ENCODE results near the gene RAMP3.
"Not testable (repeated sequence)": the region's sequence is repeated elsewhere in the genome, so short reads cannot be mapped to it uniquely, and the experiment has no call there.

Gene RAMP3

DNA sequence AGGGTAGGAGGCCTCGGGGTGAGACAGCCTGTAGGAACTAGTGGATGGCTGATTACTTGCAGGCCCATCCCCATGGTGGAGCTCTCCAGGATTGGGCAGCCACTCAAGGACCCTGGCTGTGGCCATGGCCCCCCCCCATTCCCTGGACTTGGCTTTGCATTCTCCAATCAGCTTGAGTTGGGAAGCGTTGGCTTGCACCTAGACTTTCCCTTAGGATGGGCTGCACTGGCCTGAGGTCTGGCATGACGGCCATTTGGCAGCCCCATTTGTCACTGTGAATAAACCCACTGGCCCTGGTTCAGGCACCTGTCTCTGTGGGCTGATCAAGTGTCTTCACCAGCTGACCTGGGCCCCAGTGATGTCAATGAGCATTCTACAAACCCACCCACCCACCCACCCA lies 41.4 kb downstream of the RAMP3 start:
- no peak for DNase-seq

DNA sequence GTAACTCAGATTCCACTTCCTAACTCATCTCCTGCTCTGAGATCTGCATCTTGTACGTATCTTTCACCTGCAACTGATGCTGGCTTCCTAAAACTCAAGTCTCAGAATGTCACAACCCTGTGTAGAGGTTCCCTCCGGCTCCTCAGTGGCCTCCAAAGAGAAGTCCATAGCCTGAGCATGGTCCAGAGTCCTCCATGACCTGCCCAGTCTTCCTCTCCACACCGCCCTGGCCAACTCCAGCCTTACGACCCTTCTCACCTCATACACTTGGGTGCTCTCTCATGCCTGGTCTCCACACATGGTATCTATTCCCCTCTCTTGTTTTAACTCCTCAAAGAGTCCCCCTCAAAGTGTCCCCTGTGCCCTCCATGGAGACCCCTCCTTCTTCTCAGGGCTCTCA lies 41.9 kb downstream of the RAMP3 start:
- DNase-seq = no peak

DNA sequence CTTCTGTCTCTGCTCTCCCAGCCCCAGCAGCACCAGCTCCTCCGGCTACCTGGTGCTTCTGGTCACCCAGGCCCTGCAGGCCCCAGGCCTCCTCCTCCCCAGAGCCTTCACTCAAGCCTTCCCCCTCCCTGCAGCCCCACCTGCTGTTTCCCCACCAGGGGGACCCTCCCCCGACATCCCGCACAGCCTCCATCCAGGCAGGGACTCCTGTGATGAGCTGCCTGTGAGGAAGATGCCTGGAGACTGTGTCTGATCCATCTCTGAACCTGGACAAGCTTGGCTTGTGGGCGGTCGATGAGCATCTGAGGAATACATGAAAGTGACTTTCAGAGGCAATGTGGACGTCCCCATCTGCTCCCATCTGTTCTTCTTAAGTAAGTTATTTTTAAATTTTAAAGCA lies 45.0 kb downstream of the RAMP3 start:
- no peak for DNase-seq

DNA sequence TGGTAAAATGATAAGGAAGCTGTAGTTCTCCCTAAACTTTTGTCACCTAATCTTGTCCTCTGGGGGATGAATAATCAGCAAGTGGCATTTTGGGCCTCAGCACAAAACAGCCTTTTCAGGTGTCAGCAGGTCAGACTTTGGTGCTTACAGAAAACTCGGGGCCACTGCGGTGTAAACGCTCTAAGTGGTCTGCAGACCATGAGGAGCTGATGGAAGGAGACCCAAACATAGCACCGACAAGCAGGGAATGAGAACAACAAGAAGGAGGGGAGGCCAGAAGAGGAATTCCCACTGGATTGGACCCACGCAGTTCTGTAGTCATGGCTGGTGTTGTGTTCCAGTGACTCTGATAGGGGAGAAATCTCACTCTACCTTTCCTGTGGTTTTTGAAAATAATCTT lies 45.4 kb downstream of the RAMP3 start:
- DNase-seq = no peak

DNA sequence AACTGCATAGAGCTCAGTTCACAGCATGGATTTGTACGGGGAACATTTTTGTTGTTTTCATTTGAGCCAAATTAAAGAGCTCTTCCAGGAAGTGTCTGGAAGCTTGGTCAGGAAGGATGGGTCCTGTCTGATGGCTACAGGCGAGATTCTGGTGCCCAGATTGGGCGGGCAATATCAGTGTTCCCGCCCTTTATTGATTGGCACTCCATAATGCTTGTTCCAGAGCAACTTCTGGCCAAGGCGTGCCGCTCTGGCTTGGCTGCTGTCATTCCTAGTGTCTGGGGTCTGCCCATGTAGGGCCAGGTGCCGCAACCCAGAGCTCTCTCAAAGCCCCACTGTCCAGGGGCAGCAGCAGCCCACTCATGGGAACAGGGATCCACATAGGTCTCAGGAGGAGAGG lies 45.9 kb downstream of the RAMP3 start:
- DNase-seq = no peak

DNA sequence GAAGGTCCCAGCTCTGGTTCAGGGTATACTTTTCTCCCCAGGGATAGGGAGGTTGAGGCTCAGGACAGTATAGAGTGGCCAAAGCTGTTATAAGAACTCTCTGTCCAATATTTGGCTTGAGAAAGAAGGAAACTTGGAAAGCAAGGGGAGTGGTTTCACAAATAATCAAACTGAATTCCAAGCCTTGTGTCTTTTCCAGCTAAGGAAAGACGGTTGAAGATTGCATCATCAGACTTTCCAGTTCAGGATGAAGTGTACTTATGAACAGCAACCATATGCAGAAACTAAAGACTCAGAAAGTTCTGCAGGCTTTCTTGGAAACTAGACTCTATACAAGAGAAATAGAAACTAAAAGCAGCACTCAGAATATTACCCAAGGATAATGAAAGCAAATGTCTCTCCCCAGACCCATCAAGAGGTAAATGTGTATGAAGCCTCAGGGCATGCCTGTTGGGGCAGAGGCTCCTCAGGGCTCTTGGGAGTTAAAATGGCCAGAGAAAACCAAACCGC lies 46.4 kb downstream of the RAMP3 start:
- no peak for DNase-seq

DNA sequence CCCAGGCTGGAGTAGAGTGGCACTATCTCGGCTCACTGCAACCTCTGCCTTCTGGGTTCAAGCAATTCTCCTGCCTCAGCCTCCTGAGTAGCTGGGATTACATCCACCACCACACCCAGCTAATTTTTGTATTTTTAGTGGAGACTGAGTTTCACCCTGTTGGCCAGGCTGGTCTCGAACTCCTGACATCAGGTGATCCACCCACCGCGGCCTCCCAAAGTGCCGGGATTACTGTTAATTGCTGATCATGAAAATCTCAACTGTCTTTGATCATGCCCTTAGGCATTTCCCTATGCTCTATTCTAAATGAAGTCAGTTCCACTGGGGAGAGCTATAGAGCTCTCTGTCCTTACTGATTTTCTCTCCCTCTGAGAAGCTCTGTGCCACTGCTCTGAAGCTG lies 48.7 kb downstream of the RAMP3 start:
- not testable (repeated sequence) for DNase-seq

DNA sequence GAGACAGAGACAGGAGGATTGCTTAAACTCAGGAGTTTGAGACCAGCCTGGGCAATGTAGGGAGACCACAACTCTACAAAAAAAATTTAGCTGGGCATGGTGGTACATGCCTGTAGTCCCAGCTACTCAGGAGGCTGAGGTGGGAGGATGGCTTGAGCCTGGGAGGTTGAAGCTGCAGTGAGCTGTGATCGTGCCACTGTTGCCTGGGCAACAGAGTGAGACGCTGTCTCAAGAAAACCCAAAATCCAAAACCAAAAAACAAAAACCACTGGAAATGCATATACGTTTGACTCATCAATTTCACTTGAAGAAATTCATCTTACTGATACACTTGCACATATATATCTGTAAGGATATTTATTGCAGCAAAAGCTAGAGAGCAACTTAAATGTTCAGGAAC lies 52.3 kb downstream of the RAMP3 start:
- DNase-seq = not testable (repeated sequence)

DNA sequence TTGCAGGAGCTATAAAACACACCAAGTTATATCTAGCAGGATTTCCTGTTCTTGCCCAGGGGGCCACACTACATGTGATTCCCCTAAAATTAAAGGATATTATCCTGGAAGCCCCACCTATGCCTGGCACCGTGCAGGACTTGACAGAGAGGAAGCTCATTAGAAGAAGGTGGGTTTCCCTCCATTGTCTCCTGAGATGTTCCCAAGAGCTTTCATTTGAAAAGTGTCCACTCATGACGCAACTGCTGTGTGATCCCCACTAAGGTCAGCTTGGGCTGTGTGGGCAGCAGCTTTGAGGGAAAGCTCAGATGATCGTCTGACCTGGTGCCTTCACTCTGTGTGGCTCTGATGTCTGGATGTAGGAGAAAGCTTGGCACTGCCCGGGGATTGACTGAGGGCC lies 53.5 kb downstream of the RAMP3 start:
- no peak for DNase-seq

DNA sequence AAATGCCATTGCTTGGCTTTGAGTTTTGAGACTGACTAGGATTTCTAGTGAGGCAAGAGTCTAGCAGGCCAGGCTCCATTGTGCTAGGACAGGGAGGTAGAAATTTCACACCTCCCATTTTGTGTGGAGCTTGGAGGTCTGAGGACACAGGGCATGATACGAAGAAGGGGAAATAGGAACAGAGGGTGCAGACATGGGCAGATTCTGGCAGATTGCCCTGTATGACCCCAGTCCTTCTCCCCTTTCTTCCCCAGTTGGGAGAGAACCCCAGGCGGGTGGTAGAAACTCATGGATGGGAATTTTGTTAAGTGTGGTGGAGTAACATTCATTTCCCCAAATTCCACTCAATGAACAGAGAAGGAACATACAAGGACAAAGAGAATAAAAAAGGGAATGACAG lies 54.4 kb downstream of the RAMP3 start:
- DNase-seq = no peak

DNA sequence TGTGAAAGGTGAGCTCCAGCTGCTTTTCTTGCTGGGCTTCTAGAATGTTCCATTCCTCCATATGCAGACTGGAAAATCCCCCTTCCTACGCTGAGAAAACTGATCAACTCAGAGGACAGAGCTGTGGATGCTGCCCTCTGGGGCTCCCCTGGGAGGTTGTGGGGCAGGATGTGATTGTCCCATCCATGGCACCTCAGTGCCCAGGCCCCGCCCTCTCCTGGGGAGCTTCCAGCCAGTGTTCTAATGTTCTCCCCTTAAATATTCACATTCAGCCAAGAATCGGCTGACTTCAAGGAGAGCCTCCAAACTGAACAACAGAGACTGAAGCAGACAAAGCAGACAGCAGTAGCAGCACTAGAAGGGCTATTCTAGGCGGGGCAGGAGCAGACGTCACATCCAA lies 55.0 kb downstream of the RAMP3 start:
- no peak for DNase-seq

DNA sequence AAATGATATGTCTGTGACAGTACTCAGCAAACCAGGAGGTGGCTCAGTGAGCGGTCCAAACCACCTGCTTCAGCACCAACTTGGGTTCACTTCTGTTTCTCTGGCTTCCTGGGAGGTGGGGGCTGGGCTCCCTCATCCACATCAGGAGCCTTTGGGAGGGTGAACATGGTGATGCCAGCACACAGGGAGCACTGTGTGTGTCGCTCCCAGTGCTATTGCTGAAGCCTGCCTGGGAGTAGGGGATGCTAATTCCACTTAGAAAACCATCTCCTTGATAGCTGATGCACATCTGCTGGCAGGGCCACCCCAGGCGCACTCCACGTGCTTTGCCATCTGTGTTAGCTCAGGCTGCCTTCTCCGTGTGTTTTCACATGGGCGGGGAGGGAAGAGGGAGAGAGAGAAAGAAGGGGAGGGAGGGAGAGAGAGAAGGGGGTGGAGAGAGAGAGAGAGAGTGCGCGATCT lies 58.0 kb downstream of the RAMP3 start:
- DNase-seq = no peak

DNA sequence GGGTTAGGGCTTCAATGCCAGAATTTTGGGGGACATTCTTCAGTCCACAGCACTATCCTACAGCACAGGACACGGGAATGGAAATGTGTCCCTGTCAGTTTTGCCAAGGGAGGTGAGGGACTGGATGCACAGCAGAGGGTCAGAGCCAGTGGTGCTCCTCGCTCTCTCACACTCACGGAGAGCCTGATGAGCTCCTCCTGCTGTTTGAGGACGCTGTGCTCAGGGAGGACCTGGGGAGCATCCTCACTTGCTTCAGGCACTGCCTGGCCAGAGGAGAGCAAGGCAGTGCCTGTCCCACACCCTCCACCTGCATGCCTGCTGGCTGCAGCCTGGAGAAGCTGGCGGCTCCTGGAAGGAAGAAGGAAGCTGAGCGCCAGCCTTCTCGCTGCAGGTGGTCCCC lies 58.6 kb downstream of the RAMP3 start:
- DNase-seq = no peak

DNA sequence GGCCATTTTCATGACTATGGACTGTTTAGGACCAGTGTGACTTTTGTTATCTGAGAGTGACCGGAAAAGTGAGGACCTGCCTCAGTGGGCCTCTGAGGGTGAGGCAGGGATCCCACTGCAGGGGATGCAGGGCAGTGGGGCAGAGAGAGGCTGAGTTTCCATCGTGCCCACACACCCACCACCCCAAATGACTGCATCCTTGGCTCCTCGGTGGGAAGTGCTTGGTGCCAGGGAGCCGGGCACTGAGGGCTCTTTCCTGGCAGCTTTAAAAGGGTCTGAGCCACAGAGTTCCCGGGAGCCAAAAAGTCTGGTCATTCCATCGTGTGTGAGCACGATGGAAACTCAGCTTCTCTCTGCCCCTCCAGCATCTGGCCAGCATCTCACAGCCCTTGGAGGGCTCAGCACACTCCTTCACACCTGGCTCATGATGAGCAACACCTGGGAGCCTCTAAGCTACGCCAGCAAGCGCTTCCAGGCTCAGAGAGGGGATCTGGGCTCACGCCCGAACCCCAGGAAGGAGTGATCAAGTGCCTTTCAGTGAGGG lies 59.1 kb downstream of the RAMP3 start:
- DNase-seq = no peak

DNA sequence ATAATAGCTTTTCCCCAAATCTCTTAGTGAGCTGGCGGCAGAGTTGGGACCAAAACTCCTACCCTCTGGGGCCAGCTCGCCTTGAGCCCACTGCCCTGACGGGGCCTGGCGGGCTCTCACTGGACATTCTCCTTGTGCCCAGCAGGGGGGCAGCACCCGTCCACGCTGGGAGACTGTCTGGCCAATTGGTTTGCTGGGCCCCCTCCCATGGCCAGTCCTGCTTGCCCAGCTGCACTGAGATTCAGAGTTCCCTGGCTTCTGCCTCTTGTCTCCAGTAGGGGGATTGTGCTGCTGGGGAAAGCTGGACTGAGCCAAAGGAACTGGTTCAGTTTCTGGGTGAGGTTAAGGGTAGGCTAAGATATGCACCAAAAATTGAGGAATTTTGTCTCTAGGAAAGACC lies 59.8 kb downstream of the RAMP3 start:
- DNase-seq = no peak

DNA sequence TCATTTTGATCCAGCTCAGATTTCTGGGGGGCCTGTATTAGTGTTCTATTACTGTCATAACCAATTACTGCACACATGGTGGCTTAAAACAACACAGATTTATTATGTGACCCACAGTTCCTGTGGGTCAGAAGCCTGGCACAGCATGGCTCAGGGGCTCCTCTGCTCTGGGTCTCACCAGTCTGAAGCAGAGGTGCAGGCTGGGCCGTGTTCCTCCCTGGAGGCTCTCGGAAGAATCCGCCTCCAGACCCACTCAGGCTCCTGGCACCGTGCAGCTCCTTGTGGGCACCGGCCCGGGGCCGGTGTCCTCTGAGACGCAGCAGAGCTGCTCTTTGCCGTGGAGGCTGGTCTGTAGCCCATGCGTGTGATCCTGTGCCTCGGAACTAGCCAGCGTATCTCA lies 61.5 kb downstream of the RAMP3 start:
- DNase-seq = no peak

DNA sequence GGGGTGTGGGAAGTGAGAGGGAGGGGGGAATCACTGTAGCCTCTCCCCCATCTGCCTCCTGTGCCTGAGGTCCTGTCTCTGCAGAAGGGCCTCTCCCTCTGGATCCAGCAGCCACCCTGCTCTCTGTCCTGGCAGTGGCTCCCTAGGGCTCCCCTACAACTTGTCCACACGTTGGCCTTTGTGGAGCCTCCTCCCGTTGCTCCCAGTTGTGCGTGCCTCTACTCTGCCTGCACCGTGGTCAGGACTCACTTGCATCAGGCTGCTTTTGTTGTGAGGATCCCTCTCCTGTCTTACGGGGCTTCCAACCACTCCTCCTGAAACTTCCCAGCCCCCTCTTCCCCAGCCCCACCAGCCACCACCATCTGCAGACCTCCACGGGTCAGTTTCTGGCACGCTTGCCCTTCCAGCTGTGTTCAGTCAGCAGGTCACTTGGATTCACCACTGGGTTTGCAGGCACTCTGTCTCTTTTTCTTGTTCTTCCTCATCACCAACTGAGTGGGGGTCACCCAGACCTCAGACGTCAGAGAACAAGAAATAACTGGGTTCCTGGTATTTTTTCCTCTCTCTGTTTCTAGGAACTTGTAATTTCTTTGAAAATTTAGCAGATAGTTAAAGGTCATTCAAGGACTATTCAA lies 62.3 kb downstream of the RAMP3 start:
- DNase-seq = no peak

DNA sequence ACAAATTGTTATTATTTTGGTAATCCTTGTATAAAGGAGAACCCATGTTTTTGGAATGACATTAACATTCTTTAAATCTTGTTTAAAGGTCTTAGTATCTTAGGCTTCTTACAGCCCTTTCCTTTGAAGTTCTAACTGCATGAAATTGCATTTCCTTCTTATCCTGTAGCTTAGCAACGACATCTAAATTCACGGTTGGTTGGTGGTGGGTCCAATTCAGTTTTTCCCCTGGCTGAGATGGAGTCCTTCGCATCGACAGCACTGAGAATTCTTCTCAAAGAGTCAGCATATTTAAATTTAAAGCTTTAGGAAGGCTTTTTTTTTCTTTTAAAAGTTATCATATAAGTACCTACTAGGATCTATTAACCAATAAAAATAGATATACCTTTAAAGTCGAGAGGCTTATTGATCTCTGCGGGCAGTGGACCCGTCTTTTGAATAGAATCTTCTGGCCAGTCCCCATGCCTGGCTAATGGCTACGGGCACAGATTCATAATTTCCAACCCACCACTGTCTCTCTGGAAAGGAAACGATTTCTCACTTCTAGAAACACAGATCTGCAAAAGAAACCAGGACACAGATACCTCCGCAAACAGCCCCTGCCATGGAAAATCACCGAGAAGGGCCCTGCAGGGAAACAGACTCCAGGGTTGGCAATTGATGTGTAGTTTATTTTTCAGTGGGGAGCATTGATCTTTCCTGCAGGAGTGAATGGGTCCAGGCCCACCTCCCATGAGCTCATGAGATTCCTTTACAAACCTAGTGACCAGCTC lies 63.4 kb downstream of the RAMP3 start:
- DNase-seq = no peak

DNA sequence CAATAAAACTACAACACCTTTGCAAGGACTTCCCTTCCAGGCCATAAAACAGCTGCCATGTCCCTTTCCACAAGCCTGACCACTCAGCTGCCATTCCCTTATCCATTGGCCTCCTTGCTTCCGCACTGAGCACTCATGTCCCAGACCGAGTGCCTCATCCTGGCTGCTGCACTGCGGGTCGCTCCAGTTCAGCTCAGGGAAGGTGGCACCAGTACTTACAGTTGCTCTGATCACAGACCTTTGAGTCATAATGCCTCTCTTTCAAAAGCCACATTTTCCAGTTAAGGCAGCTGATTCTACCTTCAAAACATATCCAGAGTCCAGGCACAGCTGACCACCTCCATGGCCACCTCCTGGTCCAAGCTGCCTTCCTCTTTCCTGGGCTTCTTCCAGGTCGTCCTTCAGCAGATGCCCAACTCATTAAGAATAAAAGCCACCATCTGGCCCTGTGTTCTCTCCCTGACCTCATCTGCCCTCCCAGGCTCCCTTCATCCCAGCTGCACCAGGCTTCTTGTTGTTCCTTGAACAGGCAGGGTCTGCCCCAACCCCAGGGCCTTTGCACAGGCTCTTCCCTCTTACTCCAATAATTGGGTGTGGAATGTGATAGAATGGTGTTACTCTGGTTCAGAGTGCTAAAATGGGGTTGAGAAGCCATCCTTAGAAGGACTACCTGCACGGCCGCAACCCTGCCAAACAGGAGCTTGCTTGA lies 64.5 kb downstream of the RAMP3 start:
- no peak for DNase-seq

DNA sequence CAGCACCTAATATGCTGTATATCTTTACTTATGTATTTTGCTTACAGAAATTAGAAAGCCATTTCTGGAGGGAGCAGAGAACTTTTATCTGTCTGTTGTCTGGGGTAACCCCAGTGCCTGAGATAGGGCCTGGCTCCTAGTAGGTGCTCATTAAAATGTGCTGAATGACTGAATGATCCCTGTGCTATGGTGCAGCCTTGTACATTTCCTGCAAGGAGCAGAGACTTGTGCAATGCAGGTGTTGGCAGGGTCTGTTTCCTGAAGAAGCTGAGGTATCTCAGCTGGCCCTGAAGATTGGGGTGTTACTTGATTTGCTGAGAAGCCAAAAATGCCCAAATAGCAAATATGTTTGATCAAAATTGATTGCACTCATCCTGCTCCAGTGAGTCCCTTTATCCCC lies 65.5 kb downstream of the RAMP3 start:
- no peak for DNase-seq

DNA sequence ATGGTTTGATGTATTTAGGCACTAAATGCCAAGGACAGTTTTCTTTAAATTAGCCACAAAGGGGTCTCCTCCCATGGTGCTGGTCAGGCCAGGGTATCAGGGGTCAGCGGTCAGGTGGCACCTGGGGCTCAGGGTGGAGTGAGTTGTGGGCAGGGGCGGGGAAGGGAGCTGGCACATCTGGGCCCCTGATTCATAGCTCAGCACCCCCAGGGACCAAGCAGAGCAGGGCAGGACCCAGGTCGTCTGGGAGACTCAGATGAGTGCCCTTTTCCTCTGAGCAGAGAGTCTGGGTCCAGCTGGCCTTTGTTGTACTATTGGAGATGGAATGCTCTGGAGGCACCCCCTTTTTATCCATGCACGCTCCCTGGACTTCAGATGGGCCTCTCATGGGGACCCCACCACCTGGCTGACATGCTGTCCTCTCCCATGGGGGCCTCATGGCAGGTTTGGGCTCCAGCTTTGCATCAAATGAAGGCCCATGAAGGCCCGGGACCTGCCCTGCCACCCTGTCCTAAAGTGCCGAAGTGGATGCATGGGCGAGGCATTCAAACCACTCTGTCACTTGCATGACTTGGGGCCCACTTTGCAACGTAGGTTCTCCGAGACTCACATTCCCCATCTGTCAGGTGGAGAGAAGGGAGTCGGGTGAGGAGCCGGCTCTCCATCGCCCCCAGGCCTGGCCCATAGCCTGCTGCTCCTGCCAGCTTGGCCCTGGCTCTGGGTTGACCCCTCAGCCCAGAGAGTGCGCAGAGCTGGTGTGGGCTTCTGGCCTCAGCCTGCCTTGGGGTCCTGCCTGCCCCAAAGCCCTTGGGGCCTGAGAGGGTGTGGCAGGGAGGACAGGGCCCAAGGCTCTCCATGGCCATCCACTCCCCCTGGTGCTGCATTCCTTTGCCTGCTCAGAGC lies 66.4 kb downstream of the RAMP3 start:
- no peak for DNase-seq

DNA sequence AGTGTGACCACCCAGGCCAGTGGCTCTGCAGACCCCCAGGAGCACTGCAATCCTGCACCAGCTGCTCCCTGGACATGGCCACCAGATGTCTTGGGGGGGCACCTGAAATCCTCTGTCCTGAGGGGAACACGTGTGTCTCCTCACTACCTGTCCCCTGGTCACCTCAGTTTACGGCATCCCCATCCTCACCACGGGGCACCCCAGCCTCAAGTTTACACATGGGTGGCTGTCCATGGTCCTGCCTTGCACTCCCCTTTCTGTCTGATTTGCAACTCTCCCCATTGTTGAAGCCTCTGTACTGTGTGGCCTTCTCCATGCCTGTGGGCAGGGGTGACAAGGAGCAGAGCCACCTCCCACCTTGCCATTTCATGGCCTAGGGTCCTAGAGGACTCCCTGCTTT lies 67.2 kb downstream of the RAMP3 start:
- DNase-seq = no peak
